Loucy (cell line): ENCODE data around the gene TUT4.

Source experiments
- CTCF ChIP-seq: fragments of 200-600 bp; sonication (generic); conservative IDR thresholded peaks from 2 replicates; pipeline ENCODE4 v1.5.1; 2014; ENCODE audit warnings: mild to moderate bottlenecking, antibody characterized with exemption, low read length
- EZH2phosphoT487 ChIP-seq: fragments of 200-600 bp; IDR thresholded peaks from 2 replicates; pipeline ENCODE4 v1.6.1; 2018; ENCODE audit warnings: antibody characterized with exemption, mild to moderate bottlenecking, moderate library complexity, borderline replicate concordance

GRCh38 chr1:52544665-52545525 lies 8.0 kb downstream of the TUT4 start:
- no peak for TF ChIP-seq CTCF
- no peak for TF ChIP-seq EZH2phosphoT487
